Measurements from ENCODE around the gene ZBTB18.

GRCh38 chr1:244041466-244042120, 9.5 kb upstream of the ZBTB18 start:
- TF ChIP-seq ZFX (IDR thresholded peaks at IDR 0.05) (no peak), POLR2A (IDR thresholded peaks at IDR 0.05; ENCODE audit: borderline replicate concordance, extremely low read depth, insufficient read depth, insufficient read length) (no peak), CTCF (IDR thresholded peaks at IDR 0.05 in 2 of 3, conservative IDR thresholded peaks at IDR 0.05 in 1 of 3; ENCODE audit: borderline replicate concordance in 1 of 3, insufficient read depth in 1 of 3, low read depth in 2 of 3, low read length in 2 of 3) (no peak), CEBPB (IDR thresholded peaks at IDR 0.05; ENCODE audit: low read depth) (no peak), EZH2 (IDR thresholded peaks at IDR 0.05) (no peak), EGR1 (IDR thresholded peaks at IDR 0.05; ENCODE audit: low read depth) (no peak), MAX (IDR thresholded peaks at IDR 0.05) (no peak), SRF (IDR thresholded peaks at IDR 0.05; ENCODE audit: low read depth) (no peak), POLR2AphosphoS5 (IDR thresholded peaks at IDR 0.05; ENCODE audit: low read depth, low read length) (no peak), SIN3A (IDR thresholded peaks at IDR 0.05; ENCODE audit: low read depth) (no peak), ATF3 (IDR thresholded peaks at IDR 0.05) (no peak), EZH2phosphoT487 (IDR thresholded peaks at IDR 0.05; ENCODE audit: borderline replicate concordance) (no peak), RAD21 (IDR thresholded peaks at IDR 0.05; ENCODE audit: low read depth) (no peak), REST (IDR thresholded peaks at IDR 0.05; ENCODE audit: low read depth) (no peak)

Data from HCT116 (cell line).